WERI-Rb-1 (cell line): ENCODE measurements around the gene HHIP.
"Not testable (repeated sequence)": the region's sequence is repeated elsewhere in the genome, so short reads cannot be mapped to it uniquely, and the experiment has no call there.

ENCODE experiments used
- DNase-seq: peaks from one replicate; pipeline ENCODE4 v3.0.0-alpha.2; 2020
- H3K27ac ChIP-seq: fragments of 250-450 bp; sonication (Bioruptor Pico); 2 replicates; pipeline ENCODE4 v1.5.1; 2020; ENCODE audit warnings: mild to moderate bottlenecking, moderate library complexity
- H3K27me3 ChIP-seq: fragments of 250-450 bp; sonication (Bioruptor Pico); 2 replicates; pipeline ENCODE4 v1.5.1; 2021; ENCODE audit warnings: mild to moderate bottlenecking, low read depth, moderate library complexity; ENCODE audit not compliant: insufficient read depth, severe bottlenecking
- H3K36me3 ChIP-seq: fragments of 250-450 bp; sonication (Bioruptor Pico); 2 replicates; pipeline ENCODE4 v1.5.1; 2020; ENCODE audit warnings: mild to moderate bottlenecking, moderate library complexity
- H3K4me3 ChIP-seq: 2 replicates; pipeline ENCODE4 v1.5.1; 2011; ENCODE audit warnings: low read depth, mild to moderate bottlenecking, control low read depth, low read length
- H3K9me3 ChIP-seq: fragments of 250-450 bp; sonication (Bioruptor Pico); 2 replicates; pipeline ENCODE4 v1.5.1; 2021; ENCODE audit warnings: mild to moderate bottlenecking, moderate library complexity; ENCODE audit not compliant: severe bottlenecking
- CTCF ChIP-seq: IDR thresholded peaks from 2 replicates; pipeline ENCODE4 v1.5.1; 2011; ENCODE audit warnings: low read depth, mild to moderate bottlenecking, control low read depth, inconsistent platforms, low read length

HHIP gene

DNA sequence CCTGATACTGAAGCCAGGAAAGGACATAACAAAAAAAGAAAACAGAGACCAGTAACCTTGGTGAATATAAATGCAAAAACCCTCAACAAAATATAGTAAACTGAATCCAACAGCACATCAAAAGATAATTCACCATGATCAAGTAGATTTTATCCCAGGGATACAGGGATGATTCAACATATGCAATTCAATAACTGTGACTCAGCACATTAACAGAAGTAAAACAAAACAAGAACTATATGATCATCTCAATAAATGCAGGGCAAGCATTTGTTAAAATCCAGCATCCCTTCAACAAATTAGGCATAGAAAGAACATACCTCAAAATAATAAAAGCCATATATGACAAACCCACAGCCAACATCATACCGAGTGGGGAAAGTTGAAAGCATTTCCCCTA, 112.0 kb downstream of the HHIP start:
- DNase-seq = no peak
- H3K27me3 ChIP-seq = no peaks in the 10 kb centered on the region
- no peaks in the 10 kb centered on the region for H3K36me3 ChIP-seq
- no peak overlapping the region for H3K4me3 ChIP-seq
- no peaks in the 10 kb centered on the region for H3K9me3 ChIP-seq
- TF ChIP-seq CTCF = no peak
- H3K27ac ChIP-seq = no peak overlapping the region

DNA sequence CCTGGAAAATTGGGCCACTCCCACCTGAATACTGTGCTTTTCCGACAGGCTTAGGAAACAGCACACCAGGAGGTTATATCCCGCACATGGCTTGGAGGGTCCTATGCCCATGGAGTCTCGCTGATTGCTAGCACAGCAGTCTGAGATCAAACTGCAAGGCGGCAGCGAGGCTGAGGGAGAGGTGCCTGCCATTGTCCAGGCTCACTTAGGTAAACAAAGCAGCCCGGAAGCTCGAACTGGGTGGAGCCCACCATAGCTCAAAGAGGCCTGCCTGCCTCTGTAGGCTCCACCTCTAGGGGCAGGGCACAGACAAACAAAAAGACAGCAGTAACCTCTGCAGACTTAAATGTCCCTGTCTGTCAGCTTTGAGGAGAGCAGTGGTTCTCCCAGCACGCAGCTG, 122.9 kb downstream of the HHIP start:
- not testable (repeated sequence) for DNase-seq, H3K27ac ChIP-seq, H3K9me3 ChIP-seq, H3K36me3 ChIP-seq, H3K27me3 ChIP-seq, H3K4me3 ChIP-seq

- no peak for TF ChIP-seq CTCF
- no peaks in the 10 kb centered on the region for H3K36me3 ChIP-seq
- no peak overlapping the region for H3K27ac ChIP-seq
- H3K9me3 ChIP-seq = peaks cover 3% of the 10 kb centered on the region
- H3K27me3 ChIP-seq = no peaks in the 10 kb centered on the region
- no peak overlapping the region for H3K4me3 ChIP-seq
- no peak for DNase-seq
Observed at GRCh38 chr4:144778364-144778763, 132.4 kb downstream of the HHIP start.

- Histone ChIP-seq H3K27ac (no peak overlapping the region), H3K4me3 (no peak overlapping the region), H3K9me3 (no peaks in the 10 kb centered on the region), H3K27me3 (no peaks in the 10 kb centered on the region), H3K36me3 (no peaks in the 10 kb centered on the region)
- no peak for DNase-seq
- no peak for TF ChIP-seq CTCF
Observed at GRCh38 chr4:144782345-144782744, 136.4 kb downstream of the HHIP start.

GRCh38 chr4:144785961-144786360, 140.0 kb downstream of the HHIP start:
- Histone ChIP-seq H3K27me3 (no peaks in the 10 kb centered on the region), H3K27ac (no peak overlapping the region), H3K4me3 (no peak overlapping the region), H3K9me3 (no peaks in the 10 kb centered on the region), H3K36me3 (no peaks in the 10 kb centered on the region)
- no peak for DNase-seq
- TF ChIP-seq CTCF = no peak

GRCh38 chr4:144787365-144788258, 141.7 kb downstream of the HHIP start:
- H3K9me3 ChIP-seq = no peaks in the 10 kb centered on the region
- no peak for DNase-seq
- TF ChIP-seq CTCF = peak; percentile 34; the same call in 1 of the 2 replicates
- H3K4me3 ChIP-seq = no peak overlapping the region
- peak overlapping the region; percentile 17 for H3K27ac ChIP-seq
- no peaks in the 10 kb centered on the region for H3K27me3 ChIP-seq
- no peaks in the 10 kb centered on the region for H3K36me3 ChIP-seq
